HG03520 (cell line): ENCODE measurements around the gene KRT35.

Source experiments
- ATAC-seq: cut with Tn5 transposase; IDR thresholded peaks from one replicate; pipeline ENCODE4 v1.9.1; 2021; ENCODE audit warnings: mild to moderate bottlenecking, moderate library complexity; ENCODE audit not compliant: unreplicated experiment

Gene KRT35

DNA sequence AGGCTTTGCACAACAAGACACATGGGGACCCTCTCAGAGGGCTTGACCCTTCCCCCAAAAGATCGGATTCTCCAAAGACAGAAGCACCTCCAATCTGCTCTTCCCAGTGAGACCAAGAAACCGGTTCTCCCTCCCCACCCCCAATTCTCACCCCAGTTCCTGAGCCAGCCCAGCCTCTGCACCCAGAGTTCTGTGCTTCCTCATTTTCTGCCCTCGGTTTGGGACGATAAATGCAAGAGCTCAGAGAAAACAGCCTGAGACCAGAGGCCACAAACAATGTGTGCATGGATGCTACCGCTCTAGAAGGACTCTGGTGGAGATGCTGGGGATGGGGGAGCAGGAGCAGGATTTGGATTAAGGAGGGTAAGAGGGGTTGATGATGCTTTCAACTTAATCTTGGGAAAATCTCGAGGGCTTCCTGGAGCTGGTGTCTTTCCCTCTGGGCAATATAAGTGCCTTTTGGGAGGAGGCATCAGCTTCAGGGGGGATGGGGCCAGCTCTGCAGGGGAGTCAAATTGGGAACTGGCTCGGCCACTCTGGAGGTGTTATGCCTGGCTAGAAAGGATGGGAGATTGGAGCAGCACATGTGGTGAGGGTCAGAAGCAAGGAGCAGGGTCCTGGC, 31.7 kb upstream of the KRT35 start:
- no peak for ATAC-seq

DNA sequence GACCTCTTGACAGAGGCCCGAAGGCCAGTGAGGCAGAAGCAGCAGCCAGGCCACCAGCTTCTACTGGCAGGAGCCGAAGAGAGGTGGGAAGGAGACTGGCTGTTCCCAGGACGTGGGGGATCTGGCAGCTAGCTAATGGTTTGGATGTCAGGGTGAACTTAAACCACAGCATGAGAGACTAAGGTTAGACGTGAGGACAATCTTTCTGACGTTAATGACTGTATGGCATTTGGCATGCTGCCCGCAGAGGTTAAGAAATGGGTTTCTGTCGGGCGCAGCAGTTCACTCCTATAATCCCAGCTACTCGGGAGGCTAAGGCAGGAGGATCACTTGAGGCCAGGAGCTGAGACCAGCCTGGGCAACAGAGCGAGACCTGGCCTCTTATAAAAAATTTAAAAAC, 30.8 kb upstream of the KRT35 start:
- ATAC-seq = no peak

DNA sequence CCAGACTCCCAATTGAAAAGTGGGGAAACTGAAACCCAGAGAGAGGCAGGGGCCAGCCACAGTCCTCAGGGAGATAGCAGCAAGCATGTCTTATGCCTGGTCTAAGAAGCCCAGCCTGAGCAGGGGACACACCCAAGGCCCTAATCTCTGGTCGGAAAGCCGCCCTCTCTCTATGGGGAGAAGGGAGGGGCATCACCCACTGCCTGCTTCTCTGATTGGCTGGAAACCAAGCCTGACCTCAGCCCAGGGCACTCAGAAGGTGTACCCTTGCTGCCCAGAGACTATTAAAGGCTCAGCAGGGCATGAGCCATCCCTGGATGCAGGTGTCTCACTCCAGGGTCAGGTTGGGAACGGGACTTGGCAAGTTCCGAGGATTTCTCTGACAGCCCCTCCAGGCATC, 30.2 kb upstream of the KRT35 start:
- ATAC-seq = no peak

DNA sequence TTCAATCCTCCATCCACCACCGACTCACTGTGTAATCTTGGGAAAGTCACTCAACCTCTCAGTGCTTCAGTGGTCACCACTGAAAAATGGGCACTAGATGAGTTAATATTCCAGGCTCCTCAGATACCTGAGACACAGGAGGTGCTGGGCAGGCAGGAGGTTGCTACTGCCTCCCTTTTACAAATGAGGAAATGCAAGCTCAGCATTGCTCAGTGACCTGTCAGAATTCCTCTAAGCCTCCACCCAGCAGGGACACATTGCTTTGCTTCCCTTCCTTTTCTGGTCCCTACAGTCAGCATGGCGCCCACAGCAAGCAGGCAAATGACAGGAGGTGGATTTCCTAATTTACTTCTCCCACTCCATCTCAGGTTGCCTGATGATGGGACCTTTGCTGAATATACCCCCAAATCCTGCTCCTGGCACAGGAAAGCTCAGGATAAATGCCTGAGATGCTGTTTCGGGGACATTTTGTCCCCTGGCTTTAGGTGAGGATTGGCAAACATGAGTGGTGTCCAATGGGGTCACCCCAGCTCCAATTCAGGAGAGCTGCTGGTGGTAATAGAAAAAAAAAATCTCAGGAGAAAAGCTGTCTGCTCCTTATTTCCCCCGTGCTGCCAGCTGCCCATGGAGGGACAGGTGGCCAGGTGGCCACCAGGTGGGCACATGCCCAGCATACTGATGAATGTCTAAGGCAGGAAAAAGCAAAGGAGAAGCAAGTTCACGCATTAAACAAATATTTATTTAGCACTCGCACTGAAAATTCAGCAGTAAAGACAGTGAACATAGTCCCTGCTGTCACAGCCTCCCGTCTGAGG, 29.5 kb upstream of the KRT35 start:
- ATAC-seq = no peak

DNA sequence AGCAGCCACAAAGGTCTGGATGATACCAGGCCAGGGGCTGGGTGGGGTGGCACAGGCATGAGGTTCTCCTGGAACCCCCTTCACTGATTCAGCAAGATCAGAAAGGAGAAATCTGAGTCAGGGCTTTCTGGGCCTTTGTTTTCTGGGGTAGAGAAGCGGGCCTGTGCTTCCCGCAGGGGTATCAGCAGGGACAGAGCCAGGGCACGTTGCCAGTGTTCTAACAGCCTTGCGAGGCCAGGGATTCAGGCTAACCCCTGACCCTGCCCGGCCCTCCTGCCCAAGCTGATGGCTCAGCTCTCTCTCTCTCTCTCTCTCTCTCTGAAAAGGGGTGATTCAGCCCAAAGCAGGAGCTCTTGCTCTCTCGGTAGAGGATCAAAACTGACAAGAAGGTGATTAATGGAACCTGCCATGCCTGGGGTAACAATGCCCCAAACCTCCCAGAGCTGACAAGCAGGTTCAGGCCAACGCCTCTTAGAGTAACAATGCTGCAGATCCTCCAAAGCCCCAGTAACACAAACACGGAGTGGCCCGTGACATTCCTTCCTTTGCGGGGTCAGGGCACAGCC, 26.4 kb upstream of the KRT35 start:
- no peak for ATAC-seq

DNA sequence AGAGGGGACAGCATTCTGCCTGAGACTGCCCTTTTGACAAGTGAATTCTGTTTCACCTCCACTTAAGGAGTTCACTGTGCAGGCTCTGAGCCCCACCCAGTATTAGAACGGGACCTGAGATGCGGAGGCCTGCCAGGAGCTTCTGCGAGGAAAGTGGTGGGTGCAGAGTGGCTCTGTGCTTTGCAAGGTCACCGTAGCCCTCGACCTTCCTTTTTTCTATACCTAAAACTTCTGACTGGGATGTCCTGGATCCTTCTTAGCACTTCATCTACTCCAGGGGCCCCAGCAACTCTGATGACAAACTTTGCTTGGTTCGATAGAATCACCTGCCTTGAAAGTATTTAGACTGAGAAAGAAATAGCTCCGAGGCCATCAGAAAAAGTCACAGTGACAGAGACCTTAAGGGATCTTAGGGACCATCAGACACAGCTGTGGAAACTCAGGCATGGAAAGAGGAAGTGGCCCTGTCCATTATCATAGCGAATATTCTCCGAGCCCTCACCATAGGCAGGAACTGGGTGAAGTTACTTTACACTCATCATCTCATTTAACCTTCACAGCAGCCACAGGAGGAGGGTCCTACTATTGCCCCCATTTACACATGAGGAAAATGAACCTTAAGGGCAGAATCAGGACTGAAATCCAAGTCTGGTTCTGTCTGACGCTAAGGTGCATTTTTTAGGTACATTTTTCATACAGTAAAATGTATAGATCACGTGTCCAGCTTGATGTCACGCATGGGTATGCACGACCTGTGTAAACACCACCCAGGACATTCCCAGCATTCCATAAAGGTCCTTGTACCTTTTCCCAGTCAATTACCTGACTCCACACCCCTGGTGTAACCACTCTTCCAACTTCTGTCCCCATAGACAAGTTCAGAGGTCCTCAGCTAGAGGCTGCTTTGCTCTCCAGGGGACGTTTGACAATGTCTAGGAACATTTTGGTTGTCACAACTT, 25.1 kb upstream of the KRT35 start:
- no peak for ATAC-seq

DNA sequence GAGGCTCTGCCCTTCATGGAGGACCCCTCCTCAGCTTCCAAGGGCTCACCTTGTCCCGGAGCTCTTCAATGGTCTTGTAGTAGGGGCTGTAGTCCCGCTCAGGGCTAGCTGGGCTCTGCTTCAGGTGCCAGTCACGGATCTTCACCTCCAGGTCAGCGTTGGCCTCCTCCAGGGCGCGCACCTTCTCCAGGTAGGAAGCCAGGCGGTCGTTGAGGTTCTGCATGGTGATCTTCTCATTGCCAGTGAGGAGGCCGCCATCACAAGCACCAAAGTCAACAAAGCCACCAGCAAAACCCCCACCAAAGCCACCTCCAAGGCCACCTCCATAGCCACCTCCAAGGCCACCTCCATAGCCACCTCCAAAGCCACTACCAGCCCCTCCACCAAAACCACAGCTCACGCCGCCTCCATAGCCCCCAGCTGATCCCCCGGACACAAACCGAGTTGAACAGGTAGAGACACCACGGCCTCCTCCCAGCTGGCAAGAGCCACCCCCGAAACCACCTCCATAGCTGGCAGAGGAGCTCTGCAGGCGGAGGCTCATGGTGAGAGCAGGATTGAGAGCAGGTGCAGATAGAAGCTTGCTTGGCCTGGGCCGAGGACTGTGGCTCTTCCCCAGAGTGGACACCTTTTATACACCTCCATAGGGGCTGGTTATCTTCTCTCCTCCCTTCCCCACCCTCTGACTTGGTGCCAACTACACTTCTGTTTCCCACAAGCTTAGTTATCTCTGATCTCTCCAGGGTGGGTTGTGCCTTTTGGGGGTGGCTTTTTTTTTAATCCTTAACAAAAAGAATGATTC, 24.3 kb upstream of the KRT35 start, which contains the start of gene KRT13:
Gene KRT13, minus strand, starts transcription at position 606 of the 802 bp plus-strand sequence. Its CDS starts 62 bp downstream, at position 544.
- ATAC-seq = no peak

DNA sequence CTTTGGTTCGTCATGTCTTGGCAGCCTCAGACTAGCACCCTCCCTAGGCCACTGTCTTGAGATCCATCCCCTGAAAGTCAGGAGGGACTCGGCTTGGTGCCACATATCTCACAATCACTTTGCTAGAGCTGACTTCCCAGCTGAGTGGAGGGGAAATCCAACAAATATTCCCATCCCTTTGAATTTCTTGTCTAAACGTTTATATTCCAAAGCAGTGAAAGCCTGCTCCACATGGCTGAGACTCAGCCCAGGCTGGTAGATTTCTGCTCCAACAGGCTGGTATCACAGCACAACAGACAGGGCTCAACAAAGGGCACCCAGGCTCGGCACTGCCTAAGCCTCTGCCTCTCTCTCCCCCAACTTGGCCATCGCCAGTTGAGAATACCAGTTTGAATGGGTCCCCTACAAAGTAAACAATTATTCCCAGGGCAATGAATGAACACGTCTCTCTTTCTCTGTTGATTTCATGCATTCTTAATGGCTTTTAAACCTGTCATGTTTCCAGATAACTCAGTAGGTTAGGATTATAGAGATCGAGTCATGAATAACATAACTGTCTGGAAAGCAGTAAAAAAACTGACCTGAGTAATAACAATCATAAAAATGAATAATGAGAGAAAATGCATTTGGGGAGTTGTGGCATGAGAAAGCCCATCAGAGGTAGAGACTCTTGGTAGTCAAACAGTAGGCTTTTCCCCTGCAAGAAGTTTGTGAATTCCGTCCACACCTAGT, 23.5 kb upstream of the KRT35 start:
- no peak for ATAC-seq

DNA sequence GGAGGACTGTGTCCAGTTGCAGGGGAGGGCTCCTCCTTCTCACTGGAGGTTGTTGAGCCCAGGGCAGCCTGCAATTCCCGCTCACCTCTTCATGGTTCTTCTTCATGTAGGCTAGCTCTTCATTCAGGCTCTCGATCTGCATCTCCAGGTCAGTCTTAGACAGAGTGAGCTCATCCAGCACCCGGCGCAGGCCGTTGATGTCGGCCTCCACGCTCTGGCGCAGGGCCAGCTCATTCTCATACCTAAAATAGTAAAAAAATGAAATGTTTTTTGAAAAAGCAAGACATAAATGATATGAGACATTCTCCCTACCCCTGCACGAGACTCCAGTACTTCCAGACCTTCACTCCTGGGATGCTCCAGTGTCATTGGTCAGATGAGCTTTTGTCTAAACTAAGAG, 22.3 kb upstream of the KRT35 start:
- no peak for ATAC-seq

DNA sequence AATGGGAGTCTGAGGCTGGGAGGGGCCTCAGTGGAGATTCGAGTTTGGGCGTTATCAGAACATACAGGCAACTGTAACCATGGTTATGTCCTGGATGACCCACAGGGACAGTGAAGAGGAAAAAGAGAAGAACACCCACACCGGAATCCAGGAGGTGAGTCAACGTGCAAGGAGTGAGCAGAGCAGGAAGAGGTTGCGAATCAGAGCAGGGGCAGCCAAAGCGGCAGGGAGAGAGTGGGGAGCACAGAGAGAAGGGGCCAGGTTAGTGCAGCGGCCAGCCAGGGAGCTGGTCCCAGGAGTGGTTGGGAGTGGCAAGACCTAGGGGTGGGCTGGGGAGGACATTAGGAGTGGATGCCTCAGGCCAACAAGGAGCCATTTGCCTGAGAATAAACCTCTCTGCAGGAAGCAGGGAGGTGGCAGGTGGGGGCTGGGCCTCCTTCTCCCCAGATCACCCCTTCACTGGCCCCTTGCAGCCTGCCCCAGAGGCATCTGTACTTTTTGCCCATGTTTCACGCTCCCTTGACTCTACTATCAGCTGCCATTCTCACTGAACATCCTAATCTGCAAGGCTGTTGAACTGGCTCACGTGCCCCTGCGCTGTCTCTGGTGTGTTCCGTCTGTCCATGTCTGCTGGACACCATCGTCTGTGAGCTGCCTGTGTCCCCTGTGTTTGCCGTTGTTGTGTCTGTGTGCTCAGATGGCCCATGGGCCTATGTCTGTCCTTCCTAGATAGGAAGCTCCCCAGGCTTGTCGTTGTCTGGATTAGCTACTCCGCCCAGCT, 19.4 kb upstream of the KRT35 start:
- ATAC-seq = no peak

DNA sequence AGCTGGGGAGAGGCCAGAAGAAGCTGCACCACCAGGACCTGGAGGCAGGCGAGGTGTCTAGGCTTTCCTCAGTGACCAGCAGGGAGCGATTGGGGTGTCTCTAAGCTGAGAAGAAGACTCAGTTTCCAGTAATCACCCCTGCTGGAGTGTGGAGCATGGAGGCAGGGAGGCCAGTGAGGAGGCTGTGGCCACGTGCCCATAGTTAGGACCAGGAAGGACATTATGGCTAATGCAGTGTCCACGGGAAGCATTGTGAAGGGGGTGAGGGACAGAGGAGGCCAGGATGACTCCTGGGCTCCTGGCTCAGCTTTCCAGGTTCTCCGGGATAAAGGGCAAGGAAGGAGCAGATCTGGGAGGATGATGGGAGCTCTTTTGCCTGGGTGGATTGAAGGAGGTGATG, 18.8 kb upstream of the KRT35 start:
- ATAC-seq = no peak

DNA sequence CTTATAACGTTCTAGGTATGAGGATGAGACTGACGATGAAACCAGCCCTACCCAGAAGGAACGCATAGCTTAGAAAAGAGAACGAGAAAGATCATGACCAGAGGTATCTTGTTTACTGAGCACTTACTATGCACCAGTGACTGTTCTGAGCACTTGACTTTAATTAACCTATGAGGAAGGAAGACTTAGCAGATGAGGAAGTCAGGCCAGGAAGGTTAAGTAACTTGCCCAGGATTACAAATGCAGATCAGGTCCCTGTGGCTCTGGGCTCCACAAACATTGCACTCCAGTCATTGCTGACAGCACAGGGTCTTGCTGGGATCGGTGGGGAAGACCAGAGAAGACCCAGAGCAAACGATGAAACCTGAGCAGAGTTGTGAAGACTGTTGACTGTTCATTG, 17.3 kb upstream of the KRT35 start:
- no peak for ATAC-seq

DNA sequence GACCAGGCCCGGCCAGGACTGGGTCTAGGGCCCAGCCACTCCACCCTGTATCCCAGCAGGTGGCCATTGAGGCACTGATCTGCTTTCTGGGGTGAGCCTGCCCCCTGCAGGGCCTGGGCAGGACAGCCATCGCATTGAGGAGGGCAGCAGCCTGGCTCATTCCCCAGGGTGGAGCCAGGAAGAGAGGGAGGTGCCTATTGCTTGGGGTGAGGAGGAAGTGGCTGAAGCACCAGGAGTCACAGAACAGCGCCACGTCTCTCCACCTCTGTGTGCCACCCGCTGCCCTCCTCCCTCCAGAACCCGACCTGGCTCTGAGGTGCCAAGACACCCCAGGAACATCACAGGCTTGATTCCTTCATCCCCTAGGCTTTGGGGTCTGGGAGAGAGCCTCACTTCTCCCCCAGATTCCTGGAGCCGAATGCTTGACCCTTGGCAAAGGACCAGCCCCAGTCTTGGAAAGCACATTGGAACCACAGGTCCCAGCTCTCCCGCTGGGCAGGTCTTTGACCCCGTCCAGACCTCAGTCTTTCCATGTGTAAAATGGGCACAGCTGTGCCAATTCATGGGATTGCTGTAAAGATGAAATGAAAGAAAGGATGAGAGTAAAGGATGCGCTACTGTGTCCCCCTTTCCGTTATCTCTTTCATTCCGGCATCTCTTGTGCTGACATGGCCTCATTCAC, 16.0 kb upstream of the KRT35 start:
- no peak for ATAC-seq

DNA sequence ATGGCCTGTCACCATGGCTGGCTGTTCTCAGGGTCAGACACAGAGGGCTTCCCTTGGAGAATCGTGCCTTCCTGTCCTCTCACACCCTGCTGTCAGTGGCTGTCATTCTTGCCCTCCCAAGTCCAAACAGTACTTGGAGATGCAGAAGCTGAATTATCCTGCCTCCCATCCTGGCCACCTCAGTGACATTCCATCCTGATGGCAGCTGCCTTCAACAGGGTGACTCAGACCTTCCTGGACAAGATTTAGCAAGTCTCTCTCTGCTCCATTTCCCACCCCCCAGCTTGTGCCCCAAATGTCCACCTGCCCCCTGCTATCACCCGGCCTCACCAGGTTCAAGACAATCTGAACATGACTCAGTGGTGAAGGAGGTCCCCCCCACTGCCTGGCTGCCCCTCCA, 13.6 kb upstream of the KRT35 start:
- no peak for ATAC-seq

DNA sequence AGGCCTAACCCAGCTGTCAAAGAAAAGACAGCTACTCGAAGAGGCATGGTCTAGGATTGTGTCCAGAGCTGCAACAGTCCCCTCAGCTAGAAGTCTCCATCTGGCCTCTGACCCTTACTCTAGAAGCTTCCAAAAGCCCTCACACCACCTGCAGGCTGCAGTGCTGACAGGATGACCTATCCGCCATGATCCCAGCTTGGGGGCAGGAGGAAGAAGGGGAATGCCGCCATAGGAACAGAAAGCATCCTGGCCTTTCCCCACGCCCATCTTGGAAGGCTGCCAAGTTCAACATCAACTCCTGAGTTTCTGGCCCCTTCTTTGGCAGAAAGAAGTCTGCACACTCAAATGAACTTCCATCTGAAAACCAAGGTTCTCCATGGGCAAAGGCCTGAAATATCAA, 11.8 kb upstream of the KRT35 start:
- ATAC-seq = no peak

DNA sequence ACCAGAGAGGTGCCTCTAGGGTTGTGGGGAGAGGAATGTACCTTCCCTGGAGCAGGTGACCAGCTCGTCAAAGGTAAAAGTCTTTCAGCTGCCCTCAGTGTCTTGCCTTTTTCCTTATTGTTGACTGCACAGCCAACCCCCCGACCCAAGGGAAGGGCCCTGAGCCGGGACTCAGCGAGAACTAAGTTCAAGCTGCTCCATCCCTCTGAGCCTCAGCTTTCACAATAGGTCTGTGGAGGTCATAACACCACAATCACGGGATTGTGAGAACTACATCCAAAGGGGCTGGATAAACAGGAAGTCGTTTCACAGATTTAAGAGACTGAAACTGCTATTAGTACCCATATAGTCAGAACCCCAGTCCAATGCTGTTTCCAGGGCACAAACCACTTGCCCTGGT, 11.4 kb upstream of the KRT35 start:
- no peak for ATAC-seq

DNA sequence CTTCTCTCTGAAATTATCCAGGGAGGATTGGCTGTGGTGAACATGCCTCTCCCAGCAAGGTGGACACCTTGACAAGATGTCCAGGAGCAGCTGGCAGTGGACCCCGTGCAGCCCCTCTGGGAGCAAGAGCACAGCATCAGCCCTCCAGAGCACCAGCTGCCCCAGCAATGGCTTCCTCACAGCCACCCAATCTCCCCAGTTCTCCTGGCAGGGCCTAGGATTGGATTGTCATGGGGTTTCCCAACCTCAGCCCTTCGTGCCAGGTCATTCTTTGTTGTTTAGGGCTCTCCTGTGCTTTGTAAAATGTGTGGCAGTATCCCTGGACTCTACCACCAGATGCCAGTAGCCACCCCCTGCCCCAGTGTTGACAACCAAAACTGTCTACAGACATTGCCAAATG, 10.5 kb upstream of the KRT35 start:
- no peak for ATAC-seq
